GM23338 (cell line): Measurements from ENCODE around the gene GBX1.

Experiments used
- CREB1 ChIP-seq: fragments of 250-450 bp; sonication (Bioruptor Pico); IDR thresholded peaks from 2 replicates; pipeline ENCODE4 v1.5.0; 2020; ENCODE audit warnings: low read depth, mild to moderate bottlenecking, moderate library complexity
- EZH2 ChIP-seq: fragments of 200-600 bp; sonication (generic); IDR thresholded peaks from one replicate; pipeline ENCODE4 v1.8.0; 2017; ENCODE audit warnings: antibody characterized with exemption, mild to moderate bottlenecking, low read depth; ENCODE audit not compliant: unreplicated experiment
- EZH2phosphoT487 ChIP-seq: fragments of 200-600 bp; sonication (generic); IDR thresholded peaks from one replicate; pipeline ENCODE4 v1.8.1; 2018; ENCODE audit warnings: antibody characterized with exemption; ENCODE audit not compliant: unreplicated experiment
- JUNB ChIP-seq: IDR thresholded peaks from one replicate; pipeline ENCODE4 v1.6.1; 2016; ENCODE audit warnings: antibody characterized with exemption; ENCODE audit not compliant: unreplicated experiment
- NANOG ChIP-seq: IDR thresholded peaks from 2 replicates; pipeline ENCODE4 v1.6.1; 2016; ENCODE audit warnings: antibody characterized with exemption, borderline replicate concordance
- POLR2AphosphoS5 ChIP-seq: IDR thresholded peaks from 2 replicates; pipeline ENCODE4 v1.6.1; 2016; ENCODE audit warnings: antibody characterized with exemption, low read depth
- ZNF114 ChIP-seq: fragments of 250-450 bp; sonication (Bioruptor Pico); IDR thresholded peaks from 2 replicates; pipeline ENCODE4 v1.5.0; 2020; ENCODE audit warnings: mild to moderate bottlenecking, moderate library complexity
- ZNF331 ChIP-seq: fragments of 250-450 bp; sonication (Bioruptor Pico); IDR thresholded peaks from 2 replicates; pipeline ENCODE4 v1.5.0; 2020; ENCODE audit warnings: low read depth, mild to moderate bottlenecking, moderate library complexity
- TF ChIP-seq, protein P1 (sequence below), 2 experiments: fragments of 200-600 bp in 1 of 2; sonication (generic) in 1 of 2; conservative IDR thresholded peaks; 2 replicates each; pipeline versions ENCODE4 v1.5.1 to v1.6.1; 2016 to 2017; ENCODE audit warnings: antibody characterized with exemption in 2 of 2, low read depth in 2 of 2, mild to moderate bottlenecking in 2 of 2, moderate library complexity in 1 of 2
- TF ChIP-seq, protein P2 (sequence below): IDR thresholded peaks from one replicate; pipeline ENCODE4 v1.6.1; 2018; ENCODE audit warnings: antibody characterized with exemption; ENCODE audit not compliant: unreplicated experiment
- TF ChIP-seq, protein P3 (sequence below): IDR thresholded peaks from 2 replicates; pipeline ENCODE4 v1.6.1; 2016; ENCODE audit warnings: antibody characterized with exemption
- TF ChIP-seq, protein P4 (sequence below): fragments of 250-450 bp; sonication (Bioruptor Pico); IDR thresholded peaks from 2 replicates; pipeline ENCODE4 v1.5.0; 2020; ENCODE audit warnings: mild to moderate bottlenecking, moderate library complexity

DNA sequence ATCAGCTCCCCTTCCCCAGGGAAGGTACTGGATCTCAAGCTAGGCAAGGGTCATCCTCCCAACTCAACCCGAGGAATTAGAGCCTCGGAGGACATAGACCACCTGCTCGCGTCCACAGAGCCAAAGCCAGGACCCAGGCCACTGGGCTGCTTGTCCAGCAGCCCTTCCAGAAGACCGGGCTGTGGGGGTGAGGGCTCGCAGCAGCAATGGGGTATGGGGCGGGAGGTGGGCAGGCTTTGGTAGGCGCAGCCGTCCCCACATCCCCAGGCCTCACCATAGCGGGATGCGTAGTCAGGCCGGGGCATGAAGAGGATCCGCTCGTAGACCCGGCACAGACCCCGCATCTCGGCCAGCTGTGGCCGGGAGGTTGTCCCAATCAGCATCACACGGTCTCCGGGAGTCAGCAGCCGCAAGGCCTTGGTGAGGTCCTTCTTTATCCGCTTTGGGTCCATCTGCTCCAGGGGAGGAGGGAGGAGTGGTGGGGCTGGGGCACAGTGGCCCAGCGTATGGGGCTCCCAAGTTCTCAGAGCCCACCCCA lies 24.6 kb upstream of the GBX1 start:
- TF ChIP-seq EZH2 = no peak
- no peak for TF ChIP-seq EZH2phosphoT487
- no peak for TF ChIP-seq POLR2AphosphoS5
- TF ChIP-seq, protein P1, sequence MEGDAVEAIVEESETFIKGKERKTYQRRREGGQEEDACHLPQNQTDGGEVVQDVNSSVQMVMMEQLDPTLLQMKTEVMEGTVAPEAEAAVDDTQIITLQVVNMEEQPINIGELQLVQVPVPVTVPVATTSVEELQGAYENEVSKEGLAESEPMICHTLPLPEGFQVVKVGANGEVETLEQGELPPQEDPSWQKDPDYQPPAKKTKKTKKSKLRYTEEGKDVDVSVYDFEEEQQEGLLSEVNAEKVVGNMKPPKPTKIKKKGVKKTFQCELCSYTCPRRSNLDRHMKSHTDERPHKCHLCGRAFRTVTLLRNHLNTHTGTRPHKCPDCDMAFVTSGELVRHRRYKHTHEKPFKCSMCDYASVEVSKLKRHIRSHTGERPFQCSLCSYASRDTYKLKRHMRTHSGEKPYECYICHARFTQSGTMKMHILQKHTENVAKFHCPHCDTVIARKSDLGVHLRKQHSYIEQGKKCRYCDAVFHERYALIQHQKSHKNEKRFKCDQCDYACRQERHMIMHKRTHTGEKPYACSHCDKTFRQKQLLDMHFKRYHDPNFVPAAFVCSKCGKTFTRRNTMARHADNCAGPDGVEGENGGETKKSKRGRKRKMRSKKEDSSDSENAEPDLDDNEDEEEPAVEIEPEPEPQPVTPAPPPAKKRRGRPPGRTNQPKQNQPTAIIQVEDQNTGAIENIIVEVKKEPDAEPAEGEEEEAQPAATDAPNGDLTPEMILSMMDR (conservative IDR thresholded peaks at IDR 0.05; ENCODE audit: low read depth in 2 of 2) = no peak
- TF ChIP-seq, protein P2, sequence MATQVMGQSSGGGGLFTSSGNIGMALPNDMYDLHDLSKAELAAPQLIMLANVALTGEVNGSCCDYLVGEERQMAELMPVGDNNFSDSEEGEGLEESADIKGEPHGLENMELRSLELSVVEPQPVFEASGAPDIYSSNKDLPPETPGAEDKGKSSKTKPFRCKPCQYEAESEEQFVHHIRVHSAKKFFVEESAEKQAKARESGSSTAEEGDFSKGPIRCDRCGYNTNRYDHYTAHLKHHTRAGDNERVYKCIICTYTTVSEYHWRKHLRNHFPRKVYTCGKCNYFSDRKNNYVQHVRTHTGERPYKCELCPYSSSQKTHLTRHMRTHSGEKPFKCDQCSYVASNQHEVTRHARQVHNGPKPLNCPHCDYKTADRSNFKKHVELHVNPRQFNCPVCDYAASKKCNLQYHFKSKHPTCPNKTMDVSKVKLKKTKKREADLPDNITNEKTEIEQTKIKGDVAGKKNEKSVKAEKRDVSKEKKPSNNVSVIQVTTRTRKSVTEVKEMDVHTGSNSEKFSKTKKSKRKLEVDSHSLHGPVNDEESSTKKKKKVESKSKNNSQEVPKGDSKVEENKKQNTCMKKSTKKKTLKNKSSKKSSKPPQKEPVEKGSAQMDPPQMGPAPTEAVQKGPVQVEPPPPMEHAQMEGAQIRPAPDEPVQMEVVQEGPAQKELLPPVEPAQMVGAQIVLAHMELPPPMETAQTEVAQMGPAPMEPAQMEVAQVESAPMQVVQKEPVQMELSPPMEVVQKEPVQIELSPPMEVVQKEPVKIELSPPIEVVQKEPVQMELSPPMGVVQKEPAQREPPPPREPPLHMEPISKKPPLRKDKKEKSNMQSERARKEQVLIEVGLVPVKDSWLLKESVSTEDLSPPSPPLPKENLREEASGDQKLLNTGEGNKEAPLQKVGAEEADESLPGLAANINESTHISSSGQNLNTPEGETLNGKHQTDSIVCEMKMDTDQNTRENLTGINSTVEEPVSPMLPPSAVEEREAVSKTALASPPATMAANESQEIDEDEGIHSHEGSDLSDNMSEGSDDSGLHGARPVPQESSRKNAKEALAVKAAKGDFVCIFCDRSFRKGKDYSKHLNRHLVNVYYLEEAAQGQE = no peak
- TF ChIP-seq CREB1 (CRISPR knock-in tag) = no peak
- TF ChIP-seq JUNB = no peak
- no peak for TF ChIP-seq NANOG
- TF ChIP-seq, protein P3, sequence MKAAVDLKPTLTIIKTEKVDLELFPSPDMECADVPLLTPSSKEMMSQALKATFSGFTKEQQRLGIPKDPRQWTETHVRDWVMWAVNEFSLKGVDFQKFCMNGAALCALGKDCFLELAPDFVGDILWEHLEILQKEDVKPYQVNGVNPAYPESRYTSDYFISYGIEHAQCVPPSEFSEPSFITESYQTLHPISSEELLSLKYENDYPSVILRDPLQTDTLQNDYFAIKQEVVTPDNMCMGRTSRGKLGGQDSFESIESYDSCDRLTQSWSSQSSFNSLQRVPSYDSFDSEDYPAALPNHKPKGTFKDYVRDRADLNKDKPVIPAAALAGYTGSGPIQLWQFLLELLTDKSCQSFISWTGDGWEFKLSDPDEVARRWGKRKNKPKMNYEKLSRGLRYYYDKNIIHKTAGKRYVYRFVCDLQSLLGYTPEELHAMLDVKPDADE = no peak
- TF ChIP-seq ZNF114 (CRISPR knock-in tag) = no peak
- TF ChIP-seq ZNF331 = no peak
- TF ChIP-seq, protein P4, sequence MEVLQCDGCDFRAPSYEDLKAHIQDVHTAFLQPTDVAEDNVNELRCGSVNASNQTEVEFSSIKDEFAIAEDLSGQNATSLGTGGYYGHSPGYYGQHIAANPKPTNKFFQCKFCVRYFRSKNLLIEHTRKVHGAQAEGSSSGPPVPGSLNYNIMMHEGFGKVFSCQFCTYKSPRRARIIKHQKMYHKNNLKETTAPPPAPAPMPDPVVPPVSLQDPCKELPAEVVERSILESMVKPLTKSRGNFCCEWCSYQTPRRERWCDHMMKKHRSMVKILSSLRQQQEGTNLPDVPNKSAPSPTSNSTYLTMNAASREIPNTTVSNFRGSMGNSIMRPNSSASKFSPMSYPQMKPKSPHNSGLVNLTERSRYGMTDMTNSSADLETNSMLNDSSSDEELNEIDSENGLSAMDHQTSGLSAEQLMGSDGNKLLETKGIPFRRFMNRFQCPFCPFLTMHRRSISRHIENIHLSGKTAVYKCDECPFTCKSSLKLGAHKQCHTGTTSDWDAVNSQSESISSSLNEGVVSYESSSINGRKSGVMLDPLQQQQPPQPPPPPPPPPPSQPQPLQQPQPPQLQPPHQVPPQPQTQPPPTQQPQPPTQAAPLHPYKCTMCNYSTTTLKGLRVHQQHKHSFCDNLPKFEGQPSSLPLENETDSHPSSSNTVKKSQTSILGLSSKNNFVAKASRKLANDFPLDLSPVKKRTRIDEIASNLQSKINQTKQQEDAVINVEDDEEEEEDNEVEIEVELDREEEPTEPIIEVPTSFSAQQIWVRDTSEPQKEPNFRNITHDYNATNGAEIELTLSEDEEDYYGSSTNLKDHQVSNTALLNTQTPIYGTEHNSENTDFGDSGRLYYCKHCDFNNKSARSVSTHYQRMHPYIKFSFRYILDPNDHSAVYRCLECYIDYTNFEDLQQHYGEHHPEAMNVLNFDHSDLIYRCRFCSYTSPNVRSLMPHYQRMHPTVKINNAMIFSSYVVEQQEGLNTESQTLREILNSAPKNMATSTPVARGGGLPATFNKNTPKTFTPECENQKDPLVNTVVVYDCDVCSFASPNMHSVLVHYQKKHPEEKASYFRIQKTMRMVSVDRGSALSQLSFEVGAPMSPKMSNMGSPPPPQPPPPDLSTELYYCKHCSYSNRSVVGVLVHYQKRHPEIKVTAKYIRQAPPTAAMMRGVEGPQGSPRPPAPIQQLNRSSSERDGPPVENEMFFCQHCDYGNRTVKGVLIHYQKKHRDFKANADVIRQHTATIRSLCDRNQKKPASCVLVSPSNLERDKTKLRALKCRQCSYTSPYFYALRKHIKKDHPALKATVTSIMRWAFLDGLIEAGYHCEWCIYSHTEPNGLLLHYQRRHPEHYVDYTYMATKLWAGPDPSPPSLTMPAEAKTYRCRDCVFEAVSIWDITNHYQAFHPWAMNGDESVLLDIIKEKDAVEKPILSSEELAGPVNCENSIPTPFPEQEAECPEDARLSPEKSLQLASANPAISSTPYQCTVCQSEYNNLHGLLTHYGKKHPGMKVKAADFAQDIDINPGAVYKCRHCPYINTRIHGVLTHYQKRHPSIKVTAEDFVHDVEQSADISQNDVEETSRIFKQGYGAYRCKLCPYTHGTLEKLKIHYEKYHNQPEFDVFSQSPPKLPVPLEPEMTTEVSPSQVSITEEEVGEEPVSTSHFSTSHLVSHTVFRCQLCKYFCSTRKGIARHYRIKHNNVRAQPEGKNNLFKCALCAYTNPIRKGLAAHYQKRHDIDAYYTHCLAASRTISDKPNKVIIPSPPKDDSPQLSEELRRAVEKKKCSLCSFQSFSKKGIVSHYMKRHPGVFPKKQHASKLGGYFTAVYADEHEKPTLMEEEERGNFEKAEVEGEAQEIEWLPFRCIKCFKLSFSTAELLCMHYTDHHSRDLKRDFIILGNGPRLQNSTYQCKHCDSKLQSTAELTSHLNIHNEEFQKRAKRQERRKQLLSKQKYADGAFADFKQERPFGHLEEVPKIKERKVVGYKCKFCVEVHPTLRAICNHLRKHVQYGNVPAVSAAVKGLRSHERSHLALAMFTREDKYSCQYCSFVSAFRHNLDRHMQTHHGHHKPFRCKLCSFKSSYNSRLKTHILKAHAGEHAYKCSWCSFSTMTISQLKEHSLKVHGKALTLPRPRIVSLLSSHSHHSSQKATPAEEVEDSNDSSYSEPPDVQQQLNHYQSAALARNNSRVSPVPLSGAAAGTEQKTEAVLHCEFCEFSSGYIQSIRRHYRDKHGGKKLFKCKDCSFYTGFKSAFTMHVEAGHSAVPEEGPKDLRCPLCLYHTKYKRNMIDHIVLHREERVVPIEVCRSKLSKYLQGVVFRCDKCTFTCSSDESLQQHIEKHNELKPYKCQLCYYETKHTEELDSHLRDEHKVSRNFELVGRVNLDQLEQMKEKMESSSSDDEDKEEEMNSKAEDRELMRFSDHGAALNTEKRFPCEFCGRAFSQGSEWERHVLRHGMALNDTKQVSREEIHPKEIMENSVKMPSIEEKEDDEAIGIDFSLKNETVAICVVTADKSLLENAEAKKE (CRISPR knock-in tag) = no peak
